ENCODE results near the gene MTHFSD. TPM values are rescaled to one million over a fixed set of nuclear protein-coding genes. Genes with fewer than 3 reads are reported as not detected.

The MTHFSD gene
- total RNA-seq, 2 donors from 2014 or later: 16.9 to 35.6 TPM

DNA sequence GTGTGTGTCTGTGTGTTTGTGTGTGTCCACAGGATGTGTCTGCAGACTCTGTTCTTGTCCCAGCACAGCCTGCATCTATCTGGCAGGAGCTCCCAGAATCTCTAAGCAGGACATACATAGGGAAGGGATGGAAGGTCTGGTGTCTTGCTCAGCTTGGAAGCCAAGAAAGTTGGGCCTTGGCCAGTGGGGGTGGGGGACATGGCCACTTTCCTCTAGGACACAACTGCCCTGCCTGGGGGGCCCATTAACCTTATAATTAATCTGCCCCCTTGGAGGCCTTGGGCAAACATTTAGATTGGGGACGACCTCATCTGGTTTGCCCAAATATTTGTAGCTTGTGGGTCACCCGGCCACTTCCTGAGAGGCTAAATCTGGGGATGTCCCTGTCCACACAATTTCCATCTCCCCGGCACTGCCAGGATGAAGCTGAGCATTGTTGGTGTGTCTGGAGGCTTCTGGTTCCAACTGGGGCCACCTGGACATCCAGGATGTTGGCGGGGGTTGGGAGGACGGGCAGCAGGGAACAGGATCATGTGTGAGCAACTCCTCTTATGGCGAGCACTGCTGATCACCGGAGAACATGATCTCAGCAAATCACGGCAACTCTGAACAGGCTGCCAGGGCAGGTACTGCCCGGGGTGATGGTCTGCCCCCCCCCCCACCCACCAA lies 61.9 kb downstream of the MTHFSD start:
- Histone ChIP-seq H3K4me3 (no peak overlapping the region), H3K27me3 (peaks cover 0 to 15% of the 10 kb centered on the region in 2 donors), H3K27ac (no peak overlapping the region), H3K4me1 (peaks cover under 1% of the 10 kb centered on the region), H3K36me3 (replicated peaks in 1 of 2; ENCODE audit: insufficient read depth in 1 of 2, low read depth in 2 of 2) (no peaks in the 10 kb centered on the region), H3K9me3 (no peaks in the 10 kb centered on the region)
- DNase-seq: no peak
- ATAC-seq: no peak
- WGBS, 2 donors: 20 to 35% methylated on average over 4 to 9 of the region's 9 CpGs
- TF ChIP-seq, protein P1, sequence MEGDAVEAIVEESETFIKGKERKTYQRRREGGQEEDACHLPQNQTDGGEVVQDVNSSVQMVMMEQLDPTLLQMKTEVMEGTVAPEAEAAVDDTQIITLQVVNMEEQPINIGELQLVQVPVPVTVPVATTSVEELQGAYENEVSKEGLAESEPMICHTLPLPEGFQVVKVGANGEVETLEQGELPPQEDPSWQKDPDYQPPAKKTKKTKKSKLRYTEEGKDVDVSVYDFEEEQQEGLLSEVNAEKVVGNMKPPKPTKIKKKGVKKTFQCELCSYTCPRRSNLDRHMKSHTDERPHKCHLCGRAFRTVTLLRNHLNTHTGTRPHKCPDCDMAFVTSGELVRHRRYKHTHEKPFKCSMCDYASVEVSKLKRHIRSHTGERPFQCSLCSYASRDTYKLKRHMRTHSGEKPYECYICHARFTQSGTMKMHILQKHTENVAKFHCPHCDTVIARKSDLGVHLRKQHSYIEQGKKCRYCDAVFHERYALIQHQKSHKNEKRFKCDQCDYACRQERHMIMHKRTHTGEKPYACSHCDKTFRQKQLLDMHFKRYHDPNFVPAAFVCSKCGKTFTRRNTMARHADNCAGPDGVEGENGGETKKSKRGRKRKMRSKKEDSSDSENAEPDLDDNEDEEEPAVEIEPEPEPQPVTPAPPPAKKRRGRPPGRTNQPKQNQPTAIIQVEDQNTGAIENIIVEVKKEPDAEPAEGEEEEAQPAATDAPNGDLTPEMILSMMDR (IDR thresholded peaks at IDR 0.05): no peak
- no peak for TF ChIP-seq POLR2A (IDR thresholded peaks at IDR 0.05)
- intact Hi-C loops (cut with DNase I): no loop called here

DNA sequence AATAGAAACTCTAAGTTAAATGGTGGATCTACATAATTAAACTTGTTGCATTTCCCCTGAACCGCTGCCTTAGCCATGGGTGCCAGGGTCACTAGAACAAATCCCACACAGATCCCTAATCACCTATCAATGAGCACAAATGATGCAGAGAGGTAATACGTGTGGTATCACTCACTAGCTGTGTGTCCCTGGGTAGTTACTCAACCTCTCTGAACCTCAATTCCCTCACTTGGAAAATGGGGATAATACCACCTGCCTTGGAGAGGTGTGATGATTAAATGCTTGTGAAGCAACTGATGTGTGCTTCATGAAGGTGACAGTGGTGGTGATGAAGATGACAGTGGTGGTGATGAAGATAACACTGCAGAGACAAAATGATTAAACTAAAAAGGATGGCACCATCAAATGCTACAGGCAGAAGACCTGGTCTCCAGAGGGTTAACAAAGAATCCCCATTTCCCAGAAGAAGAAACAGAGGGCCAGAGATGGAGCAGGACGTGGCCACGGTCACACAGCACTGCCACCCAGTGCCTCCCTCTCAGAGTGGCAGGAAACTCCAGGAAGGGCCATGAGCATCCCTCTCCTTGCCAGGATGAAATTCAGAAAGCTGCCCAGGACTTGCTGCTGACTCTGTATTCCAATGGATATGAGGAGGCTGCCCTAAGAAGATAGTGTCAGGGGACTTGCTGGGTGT lies 62.6 kb downstream of the MTHFSD start:
- 32 to 43% methylated on average over 4 of the region's 4 CpGs for WGBS, 2 donors
- Histone ChIP-seq H3K9me3 (no peaks in the 10 kb centered on the region), H3K27me3 (peaks cover 0 to 15% of the 10 kb centered on the region in 2 donors), H3K4me1 (no peaks in the 10 kb centered on the region), H3K27ac (no peak overlapping the region), H3K4me3 (no peak overlapping the region), H3K36me3 (replicated peaks in 1 of 2; ENCODE audit: insufficient read depth in 1 of 2, low read depth in 2 of 2) (no peaks in the 10 kb centered on the region)
- ATAC-seq (no peak), DNase-seq (no peak)
- TF ChIP-seq POLR2A (IDR thresholded peaks at IDR 0.05): no peak
- TF ChIP-seq, protein P1 (IDR thresholded peaks at IDR 0.05): no peak
- intact Hi-C loops (cut with DNase I): no loop called here

DNA sequence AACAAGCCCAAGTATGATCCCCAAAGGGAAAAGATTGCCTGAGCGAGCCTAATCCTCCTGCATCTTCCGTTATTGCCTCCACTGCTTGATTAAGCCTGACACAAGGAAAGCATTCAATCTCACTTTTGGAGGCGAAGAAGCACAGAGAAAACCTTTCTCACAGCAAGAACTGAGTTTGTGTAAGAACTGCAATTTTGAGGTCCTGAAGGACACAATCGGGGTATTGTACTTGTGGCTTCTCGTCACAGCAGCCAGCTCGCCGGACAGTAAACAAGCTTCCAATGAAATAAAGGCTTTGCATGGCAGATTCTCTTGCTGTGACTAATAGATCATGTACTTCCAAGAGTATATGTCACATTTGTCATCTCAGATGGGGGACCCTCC lies 63.4 kb downstream of the MTHFSD start:
- TF ChIP-seq, protein P1 (IDR thresholded peaks at IDR 0.05): no peak
- no peak for TF ChIP-seq POLR2A (IDR thresholded peaks at IDR 0.05)
- no peak overlapping the region for H3K27ac ChIP-seq
- no peaks in the 10 kb centered on the region for H3K9me3 ChIP-seq
- ATAC-seq: no peak
- H3K4me1 ChIP-seq: no peaks in the 10 kb centered on the region
- no peak overlapping the region for H3K4me3 ChIP-seq
- intact Hi-C loops (cut with DNase I): no loop called here
- no peaks in the 10 kb centered on the region for H3K36me3 ChIP-seq (replicated peaks in 1 of 2; ENCODE audit: insufficient read depth in 1 of 2, low read depth in 2 of 2)
- H3K27me3 ChIP-seq: peaks cover 0 to 9% of the 10 kb centered on the region in 2 donors
- DNase-seq: no peak
- WGBS, 2 donors: 26 to 29% methylated on average over 5 to 7 of the region's 7 CpGs

DNA sequence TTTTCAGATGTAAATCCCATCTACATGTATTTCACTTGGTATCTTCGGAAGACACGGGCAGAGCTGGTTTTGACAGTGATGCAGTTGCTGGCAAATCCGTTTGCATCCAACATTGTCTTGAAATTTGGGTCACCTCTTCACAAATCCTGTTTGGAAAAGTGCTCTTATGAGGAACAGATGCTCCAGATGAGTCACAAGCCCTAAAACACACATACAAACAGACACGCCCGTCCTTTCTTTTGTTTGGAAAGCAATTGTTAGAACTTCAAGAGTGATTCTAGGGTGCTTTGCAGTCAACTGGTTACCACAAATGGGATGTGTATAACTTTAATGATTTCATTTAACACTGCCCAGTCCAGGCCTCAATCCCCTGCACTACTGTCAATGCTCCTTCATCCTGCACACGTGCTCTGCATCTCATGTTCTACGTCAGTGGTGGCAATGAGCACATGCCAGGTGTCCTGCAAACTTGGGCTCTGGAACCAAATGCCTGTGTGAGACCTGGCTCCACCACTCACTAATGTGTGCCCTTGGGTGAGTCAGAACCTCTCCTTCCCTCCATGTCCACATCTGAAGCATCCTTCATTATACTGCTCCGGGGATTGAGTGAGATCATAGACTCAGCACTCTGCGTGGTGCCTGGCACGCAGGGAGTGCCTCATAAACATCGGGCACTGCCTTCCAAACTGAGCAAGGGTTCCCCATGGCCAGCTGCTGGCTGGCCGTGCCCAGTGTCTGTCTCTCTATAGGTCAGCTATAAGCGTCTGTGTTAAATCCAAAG lies 64.0 kb downstream of the MTHFSD start:
- Histone ChIP-seq H3K4me3 (no peak overlapping the region), H3K4me1 (no peaks in the 10 kb centered on the region), H3K9me3 (no peaks in the 10 kb centered on the region), H3K36me3 (replicated peaks in 1 of 2; ENCODE audit: insufficient read depth in 1 of 2, low read depth in 2 of 2) (no peaks in the 10 kb centered on the region), H3K27me3 (peaks cover 0 to 4% of the 10 kb centered on the region in 2 donors), H3K27ac (no peak overlapping the region)
- TF ChIP-seq, protein P1 (IDR thresholded peaks at IDR 0.05): no peak
- no peak for TF ChIP-seq POLR2A (IDR thresholded peaks at IDR 0.05)
- no peak for DNase-seq
- ATAC-seq: no peak
- intact Hi-C loops (cut with DNase I): no loop called here
- 45 to 50% methylated on average over 11 to 13 of the region's 13 CpGs for WGBS, 2 donors
